Erythroblast (primary cell): ENCODE measurements around the gene CHTOP.

ENCODE experiments used
- GATA1 ChIP-seq: IDR thresholded peaks from 2 replicates; pipeline ENCODE4 v1.6.1; 2011; ENCODE audit warnings: low read depth, mild to moderate bottlenecking, control low read depth, low read length, moderate library complexity
- POLR2A ChIP-seq: IDR thresholded peaks from 2 replicates; pipeline ENCODE4 v1.6.1; 2011; ENCODE audit warnings: mild to moderate bottlenecking, low read length

DNA sequence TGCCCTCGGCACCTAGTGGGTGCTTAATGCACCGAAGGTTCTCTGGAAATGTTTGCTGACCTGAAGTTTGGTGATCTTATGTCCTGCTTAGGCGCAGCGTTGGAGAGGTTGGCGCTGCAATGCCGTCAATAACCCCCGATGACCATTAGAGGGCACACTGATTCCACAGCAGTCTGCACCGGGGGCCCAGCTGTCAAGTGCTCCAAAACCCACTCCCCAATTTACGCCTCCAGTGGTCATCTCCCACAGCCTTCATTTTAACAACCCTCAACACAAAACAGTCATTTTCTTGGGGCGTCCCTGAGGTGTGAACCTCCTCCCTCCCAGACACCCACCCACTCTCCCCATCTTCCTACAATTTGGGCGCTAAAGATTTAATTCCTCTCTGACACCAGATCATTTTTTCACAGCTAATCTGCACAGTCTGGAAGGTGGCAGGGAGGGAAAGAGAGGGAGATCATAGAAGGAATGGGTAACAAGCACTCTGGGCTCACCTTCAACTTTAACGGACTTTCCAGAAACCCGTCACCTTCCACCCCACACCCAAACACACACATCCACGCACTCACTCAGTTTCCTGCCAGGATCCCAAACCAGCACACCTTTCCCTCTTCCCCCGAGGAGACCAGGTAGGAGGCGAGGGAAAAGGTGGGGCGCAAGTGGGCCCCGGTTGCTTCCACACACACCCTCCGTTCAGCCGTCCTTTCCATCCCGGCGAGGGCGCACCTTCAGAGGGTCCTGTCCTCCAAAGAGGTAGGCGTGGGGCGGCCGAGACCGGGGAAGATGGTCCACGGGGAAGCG is 44.1 kb downstream of the CHTOP start:
- TF ChIP-seq POLR2A = no peak
- TF ChIP-seq GATA1 = no peak
